Stimulated activated CD8-positive, alpha-beta memory T cell treated with anti-CD3 and anti-CD28 coated beads, Interleukin-15, amount 100 ng/mL, for 1 hour (primary cell): Measurements from ENCODE around the gene MYLK3.
"Not testable (repeated sequence)": the region's sequence is repeated elsewhere in the genome, so short reads cannot be mapped to it uniquely, and the experiment has no call there.

Source experiments
- DNase-seq: peaks from one replicate; pipeline ENCODE4 v3.0.0-alpha.2; 2020; ENCODE audit warnings: low read depth

Gene MYLK3

GRCh38 chr16:46747777-46748651 is at the start of gene MYLK3:
TSS of gene MYLK3 (minus strand) at chr16:46748344. CDS start at chr16:46748193, 151 bp downstream.
- DNase-seq: no peak

- no peak for DNase-seq
Observed at GRCh38 chr16:46797501-46797900, 49.4 kb upstream of the MYLK3 start.

- DNase-seq: no peak
Observed at GRCh38 chr16:46796764-46797269, 48.7 kb upstream of the MYLK3 start.

GRCh38 chr16:46793841-46794240 is 45.7 kb upstream of the MYLK3 start:
- DNase-seq: no peak

- no peak for DNase-seq
Observed at GRCh38 chr16:46790599-46791270, 42.6 kb upstream of the MYLK3 start.

- DNase-seq: peak; percentile 62
Observed at GRCh38 chr16:46789499-46790414, 41.6 kb upstream of the MYLK3 start.

GRCh38 chr16:46788891-46789474 is 40.8 kb upstream of the MYLK3 start:
- no peak for DNase-seq

GRCh38 chr16:46787909-46788308 is 39.8 kb upstream of the MYLK3 start:
- DNase-seq: no peak

- DNase-seq: no peak
Observed at GRCh38 chr16:46785076-46785845, 37.1 kb upstream of the MYLK3 start.

GRCh38 chr16:46784569-46784968 is 36.4 kb upstream of the MYLK3 start:
- not testable (repeated sequence) for DNase-seq

- no peak for DNase-seq
Observed at GRCh38 chr16:46783800-46784199, 35.7 kb upstream of the MYLK3 start.

GRCh38 chr16:46782320-46782719 is 34.2 kb upstream of the MYLK3 start:
- DNase-seq: no peak

- no peak for DNase-seq
Observed at GRCh38 chr16:46777804-46778203, 29.7 kb upstream of the MYLK3 start.

GRCh38 chr16:46775214-46775613 is 27.1 kb upstream of the MYLK3 start:
- no peak for DNase-seq

- DNase-seq: no peak
Observed at GRCh38 chr16:46774743-46775177, 26.6 kb upstream of the MYLK3 start.

GRCh38 chr16:46772463-46772862 is 24.3 kb upstream of the MYLK3 start:
- no peak for DNase-seq

GRCh38 chr16:46768809-46769208 is 20.7 kb upstream of the MYLK3 start:
- no peak for DNase-seq

GRCh38 chr16:46765050-46765449 is 16.9 kb upstream of the MYLK3 start:
- no peak for DNase-seq

- DNase-seq: no peak
Observed at GRCh38 chr16:46763147-46763546, 15.0 kb upstream of the MYLK3 start.

- no peak for DNase-seq
Observed at GRCh38 chr16:46762583-46762982, 14.4 kb upstream of the MYLK3 start.

- DNase-seq: no peak
Observed at GRCh38 chr16:46759309-46759708, 11.2 kb upstream of the MYLK3 start.
